HG03442 (cell line): ENCODE data around the gene ANKS4B.
"Not testable (repeated sequence)": the region's sequence is repeated elsewhere in the genome, so short reads cannot be mapped to it uniquely, and the experiment has no call there.

ENCODE experiments used
- ATAC-seq: cut with Tn5 transposase; IDR thresholded peaks from one replicate; pipeline ENCODE4 v1.9.1; 2021; ENCODE audit warnings: mild to moderate bottlenecking, moderate library complexity; ENCODE audit not compliant: unreplicated experiment

The ANKS4B gene

GRCh38 chr16:21289789-21290188, 56.3 kb downstream of the ANKS4B start:
- not testable (repeated sequence) for ATAC-seq

GRCh38 chr16:21300309-21301167, 67.0 kb downstream of the ANKS4B start:
- peak; percentile 43 for ATAC-seq

- ATAC-seq = peak; percentile 45
Observed at GRCh38 chr16:21301168-21301894, 67.8 kb downstream of the ANKS4B start.

- no peak for ATAC-seq
Observed at GRCh38 chr16:21301895-21302291, 68.4 kb downstream of the ANKS4B start.

GRCh38 chr16:21302454-21302853, 69.0 kb downstream of the ANKS4B start:
- ATAC-seq = no peak

- ATAC-seq = no peak
Observed at GRCh38 chr16:21302898-21303528, 69.5 kb downstream of the ANKS4B start.
